ENCODE measurements around the gene YWHAG. TPM values are rescaled to one million over a fixed set of nuclear protein-coding genes. Genes with fewer than 3 reads are reported as not detected.
"Not testable (repeated sequence)": the region's sequence is repeated elsewhere in the genome, so short reads cannot be mapped to it uniquely, and the experiment has no call there.

The YWHAG gene
- total and polyA plus RNA-seq, 2 donors from 2014 or later: 45.4 to 94.2 TPM

GRCh38 chr7:76405738-76406137 is 46.9 kb upstream of the YWHAG start:
- TF ChIP-seq CTCF (IDR thresholded peaks at IDR 0.05; ENCODE audit: borderline replicate concordance, extremely low read depth, insufficient read depth): no peak
- H3K9me3 ChIP-seq (ENCODE audit: control insufficient read depth in 2 of 3, insufficient read depth in 1 of 3, low read length in 3 of 3): no peaks in the 10 kb centered on the region
- intact Hi-C loops (cut with DNase I): no loop called here
- no peaks in the 10 kb centered on the region for H3K27me3 ChIP-seq (ENCODE audit: control insufficient read depth, insufficient read depth, low read length)
- no peak overlapping the region for H3K9ac ChIP-seq (ENCODE audit: low read length in 3 of 3)
- no peak overlapping the region for H3K27ac ChIP-seq (ENCODE audit: low read depth in 2 of 2, low read length in 2 of 2)
- H3K36me3 ChIP-seq (ENCODE audit: control insufficient read depth in 2 of 3, insufficient read depth in 3 of 3, low read length in 3 of 3): no peaks in the 10 kb centered on the region
- no peaks in the 10 kb centered on the region for H3K4me1 ChIP-seq (ENCODE audit: control insufficient read depth in 2 of 3, insufficient read depth in 2 of 3, low read depth in 1 of 3, low read length in 3 of 3)
- FAIRE-seq: no peak
- no peak for DNase-seq
- no peak overlapping the region for H3K4me3 ChIP-seq (ENCODE audit: low read length in 3 of 3)

GRCh38 chr7:76403780-76404494 is 45.1 kb upstream of the YWHAG start:
- Histone ChIP-seq H3K27ac (ENCODE audit: low read depth in 2 of 2, low read length in 2 of 2) (no peak overlapping the region), H3K4me1 (ENCODE audit: control insufficient read depth in 2 of 3, insufficient read depth in 2 of 3, low read depth in 1 of 3, low read length in 3 of 3) (no peaks in the 10 kb centered on the region), H3K36me3 (ENCODE audit: control insufficient read depth in 2 of 3, insufficient read depth in 3 of 3, low read length in 3 of 3) (no peaks in the 10 kb centered on the region), H3K4me3 (ENCODE audit: low read length in 3 of 3) (no peak overlapping the region), H3K9ac (ENCODE audit: low read length in 3 of 3) (no peak overlapping the region), H3K27me3 (ENCODE audit: control insufficient read depth, insufficient read depth, low read length) (no peaks in the 10 kb centered on the region), H3K9me3 (ENCODE audit: control insufficient read depth in 2 of 3, insufficient read depth in 1 of 3, low read length in 3 of 3) (no peaks in the 10 kb centered on the region)
- intact Hi-C loops (cut with DNase I): no loop called here
- DNase-seq (no peak), FAIRE-seq (no peak)
- TF ChIP-seq CTCF (IDR thresholded peaks at IDR 0.05; ENCODE audit: borderline replicate concordance, extremely low read depth, insufficient read depth): no peak

GRCh38 chr7:76403097-76403496 is 44.3 kb upstream of the YWHAG start:
- H3K36me3 ChIP-seq (ENCODE audit: control insufficient read depth in 2 of 3, insufficient read depth in 3 of 3, low read length in 3 of 3); H3K9me3 ChIP-seq (ENCODE audit: control insufficient read depth in 2 of 3, insufficient read depth in 1 of 3, low read length in 3 of 3); H3K9ac ChIP-seq (ENCODE audit: low read length in 3 of 3); H3K27ac ChIP-seq (ENCODE audit: low read depth in 2 of 2, low read length in 2 of 2); H3K4me3 ChIP-seq (ENCODE audit: low read length in 3 of 3); intact Hi-C loops (cut with DNase I); DNase-seq; H3K27me3 ChIP-seq (ENCODE audit: control insufficient read depth, insufficient read depth, low read length); FAIRE-seq; H3K4me1 ChIP-seq (ENCODE audit: control insufficient read depth in 2 of 3, insufficient read depth in 2 of 3, low read depth in 1 of 3, low read length in 3 of 3): not testable (repeated sequence)

- H3K4me3 ChIP-seq (ENCODE audit: low read length in 3 of 3): no peak overlapping the region
- no peak overlapping the region for H3K27ac ChIP-seq (ENCODE audit: low read depth in 2 of 2, low read length in 2 of 2)
- peaks cover 0 to 11% (median 0%) of the 10 kb centered on the region in 3 donors for H3K4me1 ChIP-seq (ENCODE audit: control insufficient read depth in 2 of 3, insufficient read depth in 2 of 3, low read depth in 1 of 3, low read length in 3 of 3)
- intact Hi-C loops (cut with DNase I): no loop called here
- no peak overlapping the region for H3K9ac ChIP-seq (ENCODE audit: low read length in 3 of 3)
- no peak for FAIRE-seq
- no peaks in the 10 kb centered on the region for H3K36me3 ChIP-seq (ENCODE audit: control insufficient read depth in 2 of 3, insufficient read depth in 3 of 3, low read length in 3 of 3)
- DNase-seq: no peak
- no peaks in the 10 kb centered on the region for H3K9me3 ChIP-seq (ENCODE audit: control insufficient read depth in 2 of 3, insufficient read depth in 1 of 3, low read length in 3 of 3)
- H3K27me3 ChIP-seq (ENCODE audit: control insufficient read depth, insufficient read depth, low read length): no peaks in the 10 kb centered on the region
- no peak for TF ChIP-seq CTCF (IDR thresholded peaks at IDR 0.05; ENCODE audit: borderline replicate concordance, extremely low read depth, insufficient read depth)
Measured at GRCh38 chr7:76400248-76400647, 41.5 kb upstream of the YWHAG start.
